H1 (cell line): ENCODE results near the gene TEKTIP1. TPM values are rescaled to one million over a fixed set of nuclear protein-coding genes. Genes with fewer than 3 reads are reported as not detected.

Experiments
- CTCF ChIA-PET: fragments of 300-600 bp; sonication (Branson Sonifier 250); formaldehyde crosslinking; loops from one replicate; lab custom pipeline; 2021; ENCODE audit not compliant: partially characterized antibody; lab: Charles Lee
- POLR2A ChIA-PET: fragments of 300-600 bp; sonication (Branson Sonifier 250); formaldehyde crosslinking; loops from one replicate; lab custom pipeline; 2021; ENCODE audit warnings: inconsistent platforms; ENCODE audit not compliant: partially characterized antibody; lab: Charles Lee
- DNase-seq, 2 experiments: peaks; one replicate each; pipeline versions ENCODE4 v3.0.0 to v3.0.0-alpha.2; 2010 to 2022; ENCODE audit warnings: low spot score in 2 of 2, low read depth in 1 of 2, mixed read lengths in 1 of 2
- FAIRE-seq: peaks from 2 replicates; lab custom pipeline; 2011; peaks lifted over from hg19 to GRCh38; lab: Jason Lieb, UNC
- H2AFZ ChIP-seq: 2 replicates; pipeline ENCODE4 v1.8.1; 2012; ENCODE audit warnings: low read length, inconsistent platforms
- H2AK5ac ChIP-seq: 2 replicates; pipeline ENCODE4 v1.6.1; 2013; ENCODE audit warnings: low read depth, low read length
- H2BK120ac ChIP-seq: replicated peaks from 2 replicates; pipeline ENCODE3; 2013; ENCODE audit warnings: low read depth, low read length, inconsistent platforms
- H2BK12ac ChIP-seq: 2 replicates; pipeline ENCODE4 v1.6.1; 2013; ENCODE audit warnings: low read depth, low read length
- H2BK15ac ChIP-seq: 2 replicates; pipeline ENCODE4 v1.6.1; 2013; ENCODE audit warnings: low read length
- H2BK20ac ChIP-seq: 2 replicates; pipeline ENCODE4 v1.6.1; 2013; ENCODE audit warnings: low read length
- H2BK5ac ChIP-seq: 2 replicates; pipeline ENCODE4 v1.6.1; 2013; ENCODE audit warnings: low read depth, low read length
- H3K14ac ChIP-seq: 2 replicates; pipeline ENCODE4 v1.6.1; 2013; ENCODE audit warnings: inconsistent platforms; ENCODE audit not compliant: insufficient read length
- H3K18ac ChIP-seq: 2 replicates; pipeline ENCODE4 v1.6.1; 2013; ENCODE audit warnings: low read length; ENCODE audit errors: extremely low read depth
- H3K23ac ChIP-seq: 2 replicates; pipeline ENCODE4 v1.6.1; 2013; ENCODE audit warnings: inconsistent platforms; ENCODE audit not compliant: insufficient read length
- H3K23me2 ChIP-seq: 2 replicates; pipeline ENCODE4 v1.6.1; 2013; ENCODE audit warnings: low read depth, low read length
- H3K27ac ChIP-seq: 2 replicates; pipeline ENCODE4 v1.6.1; 2011; ENCODE audit warnings: low read depth, low read length, inconsistent platforms
- H3K27me3 ChIP-seq, 4 experiments: replicated peaks in 1 of 4; 1 replicate in 1 of 4; 2 replicates in 3 of 4; pipeline versions ENCODE4 v1.6.1 to v1.8.1; 2011 to 2013; ENCODE audit warnings: low read length in 3 of 4, mild to moderate bottlenecking in 3 of 4, inconsistent platforms in 2 of 4, mixed read lengths in 2 of 4, moderate library complexity in 1 of 4; ENCODE audit not compliant: control insufficient read depth in 3 of 4, insufficient read depth in 3 of 4; ENCODE audit errors: extremely low read depth in 1 of 4
- H3K36me3 ChIP-seq, 4 experiments: 2 replicates each; pipeline versions ENCODE4 v1.6.1 to v1.8.1; 2011 to 2013; ENCODE audit warnings: mild to moderate bottlenecking in 4 of 4, low read length in 3 of 4, moderate library complexity in 2 of 4, control low read depth in 1 of 4, inconsistent platforms in 1 of 4; ENCODE audit not compliant: insufficient read depth in 4 of 4, control insufficient read depth in 2 of 4
- H3K4ac ChIP-seq: replicated peaks from 2 replicates; pipeline ENCODE3; 2013; ENCODE audit warnings: low read length, low read depth, mixed read lengths, inconsistent platforms; ENCODE audit not compliant: insufficient read length
- H3K4me1 ChIP-seq, 4 experiments: replicated peaks in 1 of 4; 1 replicate in 1 of 4; 2 replicates in 3 of 4; pipeline versions ENCODE4 v1.6.1 to v1.8.1; 2011 to 2013; ENCODE audit warnings: low read length in 3 of 4, inconsistent platforms in 2 of 4, mixed read lengths in 1 of 4; ENCODE audit not compliant: insufficient read depth in 4 of 4, control insufficient read depth in 3 of 4
- H3K4me2 ChIP-seq, 2 experiments: 2 replicates each; pipeline versions ENCODE4 v1.6.1 to v1.8.1; 2011 to 2013; ENCODE audit warnings: low read depth in 2 of 2, low read length in 2 of 2, control low read depth in 1 of 2, inconsistent platforms in 1 of 2, mild to moderate bottlenecking in 1 of 2; ENCODE audit not compliant: insufficient read depth in 1 of 2
- H3K4me3 ChIP-seq, 4 experiments: fragments of 200-600, 300-600 bp in 1 of 4; sonication (generic), shearing (Covaris generic), sonication (Bioruptor Twin) in 1 of 4; 2 replicates each; pipeline versions ENCODE4 v1.5.1 to v1.8.1; 2011 to 2016; ENCODE audit warnings: low read length in 4 of 4, low read depth in 3 of 4, control low read depth in 2 of 4, inconsistent platforms in 2 of 4, mild to moderate bottlenecking in 2 of 4, mixed read lengths in 1 of 4, moderate library complexity in 1 of 4; ENCODE audit not compliant: insufficient read depth in 2 of 4; ENCODE audit errors: extremely low read depth in 1 of 4
- H3K56ac ChIP-seq: replicated peaks from 2 replicates; pipeline ENCODE3; 2013; ENCODE audit warnings: low read depth, mild to moderate bottlenecking, mixed read lengths, low read length, inconsistent platforms; ENCODE audit not compliant: insufficient read length
- H3K79me1 ChIP-seq: 2 replicates; pipeline ENCODE4 v1.6.1; 2013; ENCODE audit warnings: low read depth, low read length, control low read depth
- H3K79me2 ChIP-seq, 2 experiments: 2 replicates each; pipeline versions ENCODE4 v1.6.1 to v1.8.1; 2012 to 2013; ENCODE audit warnings: low read length in 2 of 2, mild to moderate bottlenecking in 2 of 2, inconsistent platforms in 1 of 2; ENCODE audit not compliant: insufficient read depth in 2 of 2, control insufficient read depth in 1 of 2
- H3K9ac ChIP-seq, 4 experiments: replicated peaks in 1 of 4; 1 replicate in 1 of 4; 2 replicates in 3 of 4; pipeline versions ENCODE4 v1.6.1 to v1.8.1; 2011 to 2013; ENCODE audit warnings: low read depth in 3 of 4, low read length in 3 of 4, control low read depth in 2 of 4, mild to moderate bottlenecking in 2 of 4, moderate library complexity in 2 of 4, inconsistent platforms in 1 of 4; ENCODE audit errors: extremely low read depth in 1 of 4
- H3K9me3 ChIP-seq, 2 experiments: 2 replicates each; pipeline versions ENCODE4 v1.6.1 to v1.8.1; 2012 to 2013; ENCODE audit warnings: mild to moderate bottlenecking in 2 of 2, moderate library complexity in 2 of 2, control low read depth in 1 of 2, inconsistent platforms in 1 of 2, low read depth in 1 of 2, low read length in 1 of 2, mixed read lengths in 1 of 2; ENCODE audit not compliant: insufficient read depth in 2 of 2
- H4K20me1 ChIP-seq, 2 experiments: replicated peaks in 1 of 2; 2 replicates each; pipeline versions ENCODE3 to v1.8.1; 2011 to 2013; ENCODE audit warnings: inconsistent platforms in 2 of 2, low read length in 2 of 2, mild to moderate bottlenecking in 1 of 2; ENCODE audit not compliant: insufficient read depth in 2 of 2, control insufficient read depth in 1 of 2
- H4K5ac ChIP-seq: 2 replicates; pipeline ENCODE4 v1.6.1; 2013; ENCODE audit warnings: low read length, low read depth, mixed read lengths, inconsistent platforms; ENCODE audit not compliant: insufficient read length
- H4K8ac ChIP-seq: 2 replicates; pipeline ENCODE4 v1.8.0; 2013; ENCODE audit warnings: mild to moderate bottlenecking, moderate library complexity, low read length, inconsistent platforms; ENCODE audit not compliant: insufficient read depth; ENCODE audit errors: extremely low read depth
- H4K91ac ChIP-seq: replicated peaks from 2 replicates; pipeline ENCODE3; 2013; ENCODE audit warnings: low read length, mixed read lengths, inconsistent platforms; ENCODE audit not compliant: insufficient read length
- CHD1 ChIP-seq: IDR thresholded peaks from 2 replicates; pipeline ENCODE4 v1.6.1; 2012; ENCODE audit warnings: low read depth, low read length, improper control_type of control experiment
- CHD2 ChIP-seq: IDR thresholded peaks from 2 replicates; pipeline ENCODE4 v1.6.1; 2012; ENCODE audit warnings: low read length, improper control_type of control experiment
- CTBP2 ChIP-seq: IDR thresholded peaks from 2 replicates; pipeline ENCODE4 v1.7.0; 2011; ENCODE audit warnings: borderline replicate concordance, mild to moderate bottlenecking, moderate library complexity, mixed read lengths, low read length; ENCODE audit not compliant: insufficient read depth, insufficient read length
- CTCF ChIP-seq, 3 experiments: IDR thresholded peaks; 1 replicate in 2 of 3; 2 replicates in 1 of 3; pipeline versions ENCODE4 v1.5.1 to v1.6.1; 2011; ENCODE audit warnings: low read length in 3 of 3, mild to moderate bottlenecking in 3 of 3, inconsistent platforms in 2 of 3, low read depth in 1 of 3, moderate library complexity in 1 of 3; ENCODE audit not compliant: insufficient read depth in 1 of 3; ENCODE audit errors: control extremely low read depth in 1 of 3
- E2F6 ChIP-seq: IDR thresholded peaks from 2 replicates; pipeline ENCODE4 v1.6.1; 2012; ENCODE audit warnings: inconsistent platforms
- FOSL1 ChIP-seq: IDR thresholded peaks from 2 replicates; pipeline ENCODE4 v1.6.1; 2011; ENCODE audit warnings: mild to moderate bottlenecking, low read depth, low read length, moderate library complexity; ENCODE audit not compliant: insufficient read depth
- SIX5 ChIP-seq: IDR thresholded peaks from 2 replicates; pipeline ENCODE4 v1.6.1; 2011; ENCODE audit warnings: mild to moderate bottlenecking, low read depth, low read length
- WGBS, 2 experiments: shearing (Covaris generic) in 1 of 2; methylation state at CpG; one replicate each; pipeline versions ENCODE4 v1.1.6 to v1.1.7; 2013 to 2015; ENCODE audit warnings: low lambda C conversion rate in 2 of 2, mixed read lengths in 2 of 2, inconsistent platforms in 1 of 2, low coverage in 1 of 2, missing lambda C conversion rate in 1 of 2; ENCODE audit not compliant: insufficient replicate concordance in 2 of 2, insufficient coverage in 1 of 2, insufficient read length in 1 of 2; ENCODE audit errors: extremely low coverage in 1 of 2, missing lambda C conversion rate in 1 of 2; 5-methylcytosine and 5-hydroxymethylcytosine counted together
- polyA plus RNA-seq, 7 experiments: library from polyadenylated mRNA; depleted of rRNA in 3 of 7; stranded (reverse) in 5 of 7; unstranded in 2 of 7; fragments of >200 nt in 5 of 7; fragments of 200-250 nt in 2 of 7; gene quantifications; 1 replicate in 5 of 7; 2 replicates in 1 of 7; 4 replicates in 1 of 7; pipeline versions ENCODE4 v1.2.1 to v1.2.3, GENCODE V29; 2011 to 2013; ENCODE audit warnings: missing spikeins in 2 of 7, mixed read lengths in 2 of 7
- total RNA-seq: library from RNA; stranded (reverse); fragmentation: NEBNext Ultra II Directional; extraction: Animal tissue kit (Norgen Biotek cat#: 25700); gene quantifications from 2 replicates; pipeline ENCODE4 v1.2.1, GENCODE V29; 2021

The TEKTIP1 gene
- total and polyA plus RNA-seq, 2 of the 8 experiments (the other 6 are each of a cell fraction or from before 2014, with no cell fraction given), result 1.1 TPM; not detected in 1

GRCh38 chr19:3555653-3556422, 16.9 kb downstream of the TEKTIP1 start:
- Histone ChIP-seq H3K56ac (no peak overlapping the region), H3K4me2 (peak overlapping the region; percentile 63 to 84; a peak in 2 of 4 replicates), H2BK15ac (no peak overlapping the region), H2AFZ (no peak overlapping the region), H3K79me1 (peaks cover 7% of the 10 kb centered on the region), H2BK120ac (no peak overlapping the region), H4K5ac (no peak overlapping the region), H2BK20ac (no peak overlapping the region), H4K20me1 (peaks cover 10 to 21% of the 10 kb centered on the region in 2 experiments), H3K9me3 (no peaks in the 10 kb centered on the region), H3K23me2 (peaks cover 11% of the 10 kb centered on the region), H2BK5ac (no peak overlapping the region), H3K4me1 (peaks cover 0 to 8% (median 6%) of the 10 kb centered on the region in 4 experiments; a peak in 5 of 7 replicates), H4K8ac (peak overlapping the region; percentile 57; the same call in 1 of the 2 replicates), H2AK5ac (no peak overlapping the region), H3K18ac (no peak overlapping the region), H3K79me2 (peaks cover 0 to 8% of the 10 kb centered on the region in 2 experiments; a peak in 1 of 4 replicates), H3K4me3 (no peak overlapping the region; a peak in 1 of 8 replicates), H3K4ac (no peak overlapping the region), H3K36me3 (no peaks in the 10 kb centered on the region), H3K27ac (no peak overlapping the region), H3K23ac (no peak overlapping the region), H4K91ac (no peak overlapping the region), H3K9ac (no peak overlapping the region), H3K14ac (no peak overlapping the region), H2BK12ac (no peak overlapping the region), H3K27me3 (peaks cover 0 to 15% (median 7%) of the 10 kb centered on the region in 4 experiments; a peak in 4 of 7 replicates)
- ChIA-PET POLR2A (interaction anchor here (0.7 to 2.3 kb wide), 8 partner anchors 9 to 51 kb away, joined by 3 to 12 read pairs (median 4); partner anchors contain the start of genes HMG20B, TBXA2R and TEKTIP1), CTCF (interaction anchor here (0.6 to 8.5 kb wide), 10 partner anchors 9 to 251 kb away, joined by 3 to 66 read pairs (median 4); no protein-coding TSS in a partner anchor)
- no peak for FAIRE-seq
- WGBS, 2 experiments, result 93% methylated on average over 13 of the region's 15 CpGs; no CpG with 5 or more reads in 1 of the 2 experiments
- DNase-seq, result no peak
- no peak for TF ChIP-seq FOSL1
- no peak for TF ChIP-seq SIX5
- TF ChIP-seq CTCF (IDR thresholded peaks at IDR 0.05; ENCODE audit: control extremely low read depth in 1 of 3, insufficient read depth in 1 of 3, low read depth in 1 of 3, low read length in 3 of 3), result no peak
- no peak for TF ChIP-seq CTBP2
- no peak for TF ChIP-seq E2F6
- no peak for TF ChIP-seq CHD2
- TF ChIP-seq CHD1, result no peak
